Inflammatory macrophage treated with lipopolysaccharide for 4 hours (primary cell): ENCODE results near the gene SFSWAP.

Source experiments
- DNase-seq: peaks from one replicate; pipeline ENCODE4 v3.0.0-alpha.2; 2020

The SFSWAP gene

GRCh38 chr12:131825146-131825892 is 114.4 kb downstream of the SFSWAP start:
- no peak for DNase-seq

- DNase-seq = no peak
Observed at GRCh38 chr12:131826097-131826928, 115.4 kb downstream of the SFSWAP start.

- DNase-seq = peak; percentile 60
Observed at GRCh38 chr12:131827961-131828534, 117.2 kb downstream of the SFSWAP start, which contains the start of gene MMP17. Gene MMP17, plus strand, starts transcription at chr12:131828393. Its CDS starts 102 bp downstream, at chr12:131828495.

GRCh38 chr12:131828671-131829355 is 117.9 kb downstream of the SFSWAP start:
- peak; percentile 22 for DNase-seq

- DNase-seq = peak; percentile 29
Observed at GRCh38 chr12:131829356-131829747, 118.5 kb downstream of the SFSWAP start.

- no peak for DNase-seq
Observed at GRCh38 chr12:131829791-131830334, 119.0 kb downstream of the SFSWAP start.

- peak; percentile 81 for DNase-seq
Observed at GRCh38 chr12:131830335-131830913, 119.5 kb downstream of the SFSWAP start.

- DNase-seq = no peak
Observed at GRCh38 chr12:131830914-131831571, 120.2 kb downstream of the SFSWAP start.

- DNase-seq = no peak
Observed at GRCh38 chr12:131831635-131832041, 120.7 kb downstream of the SFSWAP start.

- no peak for DNase-seq
Observed at GRCh38 chr12:131832321-131833231, 121.7 kb downstream of the SFSWAP start.

GRCh38 chr12:131833288-131833895 is 122.5 kb downstream of the SFSWAP start:
- DNase-seq = no peak

- no peak for DNase-seq
Observed at GRCh38 chr12:131833896-131834641, 123.2 kb downstream of the SFSWAP start.

GRCh38 chr12:131834798-131835615 is 124.1 kb downstream of the SFSWAP start:
- no peak for DNase-seq

- no peak for DNase-seq
Observed at GRCh38 chr12:131835616-131836171, 124.8 kb downstream of the SFSWAP start.

- no peak for DNase-seq
Observed at GRCh38 chr12:131836193-131836592, 125.3 kb downstream of the SFSWAP start.

GRCh38 chr12:131836714-131837397 is 126.0 kb downstream of the SFSWAP start:
- no peak for DNase-seq

- DNase-seq = no peak
Observed at GRCh38 chr12:131840643-131841416, 129.9 kb downstream of the SFSWAP start.
